ENCODE results near the gene TSPAN4.

The TSPAN4 gene, protein sequence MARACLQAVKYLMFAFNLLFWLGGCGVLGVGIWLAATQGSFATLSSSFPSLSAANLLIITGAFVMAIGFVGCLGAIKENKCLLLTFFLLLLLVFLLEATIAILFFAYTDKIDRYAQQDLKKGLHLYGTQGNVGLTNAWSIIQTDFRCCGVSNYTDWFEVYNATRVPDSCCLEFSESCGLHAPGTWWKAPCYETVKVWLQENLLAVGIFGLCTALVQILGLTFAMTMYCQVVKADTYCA

DNA sequence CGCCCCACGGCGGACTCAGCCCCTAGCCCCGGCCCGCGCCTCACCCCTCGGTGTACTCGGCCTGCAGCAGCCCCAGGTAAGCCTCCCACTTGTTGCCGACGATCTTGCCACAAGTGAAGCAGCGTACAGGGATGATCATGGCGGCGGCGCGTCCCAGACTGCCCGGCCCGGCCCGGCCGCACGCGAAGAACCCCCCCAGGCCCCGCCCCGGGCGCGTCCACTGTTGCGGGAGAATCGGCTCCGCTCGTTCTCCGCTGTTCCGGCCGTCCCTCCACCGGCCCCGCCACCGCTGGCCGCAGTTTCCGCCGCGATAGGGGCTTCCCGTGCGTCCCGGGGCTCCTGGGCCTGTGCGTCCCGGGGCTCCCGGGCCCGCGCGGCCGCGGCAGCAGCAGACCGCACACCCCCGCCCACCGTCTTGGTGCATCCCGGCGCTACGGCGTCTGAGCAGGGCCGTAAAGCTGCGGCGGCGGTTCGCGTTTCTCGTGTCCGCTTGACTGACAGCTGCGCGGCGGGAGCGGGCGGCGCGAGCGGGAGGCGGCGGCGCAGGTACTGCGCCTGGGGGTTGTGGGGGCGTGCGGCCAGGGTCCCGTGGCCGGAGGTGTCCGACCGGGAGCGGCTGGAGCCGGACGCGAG, at the start of gene TSPAN4, which contains the start of gene POLR2L:
TSPAN4 (plus strand) TSS at position 483 of the 633 bp plus-strand sequence. CDS start 7,453 bp downstream, outside the sequence.
POLR2L (minus strand) TSS at position 160 of the 633 bp plus-strand sequence; CDS start at position 139, 21 bp downstream.
- DNase-seq = peak; percentile 92

DNA sequence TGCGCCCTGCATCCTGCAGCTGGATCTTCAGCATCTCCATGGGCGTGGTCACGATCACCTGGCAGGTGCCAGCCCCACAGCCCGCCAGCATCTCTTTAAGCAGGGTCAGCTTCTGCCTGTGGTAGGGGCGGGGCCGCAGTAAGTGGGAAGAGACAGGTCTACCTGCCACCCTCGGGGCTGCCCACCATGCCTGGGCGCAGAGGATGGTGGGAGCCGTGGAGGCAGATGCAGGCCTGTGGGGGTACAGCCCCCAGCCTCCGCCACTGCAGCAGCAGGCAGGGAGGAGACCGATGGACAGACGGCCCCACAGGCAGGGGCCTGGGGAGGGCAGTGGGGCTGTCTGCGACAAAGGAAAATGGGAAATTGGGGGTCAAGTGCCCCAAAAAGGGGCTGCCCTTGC, 49.8 kb upstream of the TSPAN4 start:
- DNase-seq = no peak

DNA sequence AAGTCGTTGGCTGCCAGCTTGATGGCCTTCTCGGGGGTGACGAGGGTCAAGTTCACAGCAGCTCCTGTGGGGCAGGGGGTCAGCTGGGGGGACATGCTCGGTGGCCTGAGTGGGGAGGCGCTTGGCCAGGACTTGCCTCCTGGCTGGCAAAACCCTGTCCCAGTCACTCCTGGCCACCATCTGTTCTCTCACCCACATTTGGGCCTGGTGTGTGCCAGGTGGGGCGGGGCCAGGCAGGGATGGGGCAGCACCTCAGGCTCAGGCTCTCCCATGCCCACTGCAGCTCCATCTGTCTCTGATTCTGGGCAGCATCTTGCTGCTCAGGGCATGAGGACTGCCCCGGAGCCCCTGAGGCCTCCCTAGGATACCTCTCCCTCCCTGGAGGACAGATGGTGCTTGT, 49.1 kb upstream of the TSPAN4 start:
- DNase-seq = no peak

DNA sequence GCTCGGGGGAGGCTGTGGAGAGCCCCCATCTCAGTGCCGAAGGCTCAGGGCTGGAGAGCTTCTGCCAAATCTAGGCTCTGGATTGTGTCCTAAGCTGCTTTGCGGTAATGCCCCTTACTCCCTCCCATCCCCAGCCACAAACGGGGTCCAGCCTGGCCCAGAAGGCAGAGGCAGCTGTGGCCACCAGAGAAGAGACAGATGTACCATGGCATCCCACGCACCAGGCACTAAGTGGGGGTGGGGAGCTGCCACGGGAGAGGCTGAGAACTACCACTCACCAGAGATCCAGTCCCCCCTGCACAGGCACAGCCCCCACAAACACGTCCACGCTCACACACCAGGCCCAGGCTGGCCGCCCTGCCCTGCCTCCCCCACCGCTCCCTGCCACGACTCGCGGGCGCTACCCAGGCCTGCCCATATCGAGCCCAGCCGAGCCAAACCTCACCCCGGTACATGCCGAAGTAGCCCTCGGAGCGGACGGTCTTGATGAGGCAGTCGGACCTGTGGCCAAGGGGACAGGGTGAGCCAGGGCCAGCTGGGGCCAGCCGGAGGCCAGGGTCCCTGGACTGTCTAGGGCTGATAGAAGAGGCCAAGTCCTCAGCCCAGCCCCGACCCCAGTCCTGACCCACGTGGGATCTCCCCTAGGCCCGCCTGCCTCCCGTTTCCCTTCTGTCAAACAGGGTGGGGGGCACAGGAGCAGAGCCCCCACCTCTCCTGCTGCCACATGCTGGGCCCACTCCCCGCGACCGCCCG, 48.5 kb upstream of the TSPAN4 start:
- DNase-seq = no peak

DNA sequence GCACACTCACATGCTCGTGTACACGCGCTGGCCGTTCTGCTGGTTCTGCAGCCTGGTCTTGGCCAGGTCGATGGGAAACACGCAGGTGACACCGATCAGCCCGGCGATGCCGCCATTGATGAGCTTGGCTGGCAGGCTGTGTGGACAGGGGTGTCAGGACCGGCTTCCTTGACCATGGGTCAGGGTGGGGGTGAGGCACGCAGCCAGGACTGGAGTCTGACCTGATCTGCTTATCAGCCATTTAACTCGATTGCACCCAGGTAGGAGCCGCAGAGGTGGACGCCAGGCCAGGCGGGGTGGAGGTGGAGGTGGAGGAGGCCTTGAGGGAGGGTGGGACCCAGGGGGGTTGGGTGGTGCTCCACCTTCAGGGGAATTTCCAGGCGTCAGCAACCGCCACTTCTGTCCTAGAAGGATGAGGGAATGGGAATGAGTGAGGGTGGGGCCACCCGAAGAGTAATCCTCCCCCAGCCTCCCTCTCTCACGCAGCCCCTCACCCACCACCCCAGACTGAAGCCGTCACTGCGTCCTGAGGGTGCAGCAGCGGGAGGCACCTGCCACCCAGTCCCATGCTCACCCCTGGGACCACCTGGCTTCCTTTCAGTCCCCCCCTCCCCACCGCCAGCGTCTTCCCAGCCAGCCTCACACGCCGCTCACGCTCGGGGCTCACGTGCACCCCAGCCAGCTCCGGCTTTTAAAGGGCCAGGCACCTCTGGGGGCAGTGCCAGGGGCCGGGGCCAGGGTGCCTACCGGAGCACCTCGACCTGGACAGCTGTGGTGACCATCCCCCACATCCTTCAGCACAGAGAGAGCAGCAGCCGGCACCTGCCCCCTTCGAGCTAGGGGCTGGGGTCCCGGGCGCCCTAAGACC, 47.7 kb upstream of the TSPAN4 start:
- DNase-seq = no peak

DNA sequence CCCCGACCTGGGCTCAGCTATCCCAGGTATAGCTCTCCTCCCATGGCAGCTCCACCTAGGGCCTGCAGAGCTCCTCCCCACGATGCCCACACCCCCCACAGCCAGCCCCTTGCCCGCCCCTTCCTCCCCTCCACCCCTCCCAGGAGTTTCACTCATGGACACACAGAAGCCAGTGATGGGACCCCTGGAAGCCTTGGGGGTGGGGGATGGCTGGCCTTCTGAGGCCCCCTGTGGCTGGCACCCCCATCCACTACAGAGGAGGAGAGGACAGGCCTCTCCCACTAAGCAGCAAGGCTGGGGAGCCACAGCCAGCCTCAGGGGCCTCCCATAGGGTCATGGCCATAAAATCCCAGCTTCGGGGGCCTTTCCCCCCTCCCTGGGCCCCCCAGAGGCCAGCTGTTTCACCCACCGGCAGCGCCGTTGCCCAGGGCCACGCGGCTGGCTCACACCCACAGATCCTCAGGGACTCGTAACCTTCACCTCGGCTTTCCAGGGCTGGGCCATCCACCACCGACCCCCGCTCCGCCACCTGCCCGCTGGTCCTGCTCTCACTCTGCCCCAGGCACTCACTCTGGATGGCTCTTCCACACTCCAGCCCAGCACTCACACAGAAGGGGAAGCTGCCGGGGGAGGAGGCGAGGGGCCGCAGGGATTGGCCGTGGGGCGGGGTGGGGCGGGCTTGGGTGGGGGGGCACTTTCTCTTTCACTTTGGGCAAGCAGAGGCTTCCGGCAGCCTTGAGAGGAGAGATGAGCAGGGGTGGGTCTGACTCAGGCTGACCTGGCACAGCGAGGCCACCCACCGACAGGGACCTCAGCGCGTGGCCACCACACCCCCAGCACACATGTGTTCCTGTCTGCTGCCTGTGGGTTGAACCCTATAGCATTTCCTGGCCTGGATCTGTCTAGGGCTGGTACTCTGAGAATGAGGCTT, 46.8 kb upstream of the TSPAN4 start:
- peak; percentile 69 for DNase-seq

DNA sequence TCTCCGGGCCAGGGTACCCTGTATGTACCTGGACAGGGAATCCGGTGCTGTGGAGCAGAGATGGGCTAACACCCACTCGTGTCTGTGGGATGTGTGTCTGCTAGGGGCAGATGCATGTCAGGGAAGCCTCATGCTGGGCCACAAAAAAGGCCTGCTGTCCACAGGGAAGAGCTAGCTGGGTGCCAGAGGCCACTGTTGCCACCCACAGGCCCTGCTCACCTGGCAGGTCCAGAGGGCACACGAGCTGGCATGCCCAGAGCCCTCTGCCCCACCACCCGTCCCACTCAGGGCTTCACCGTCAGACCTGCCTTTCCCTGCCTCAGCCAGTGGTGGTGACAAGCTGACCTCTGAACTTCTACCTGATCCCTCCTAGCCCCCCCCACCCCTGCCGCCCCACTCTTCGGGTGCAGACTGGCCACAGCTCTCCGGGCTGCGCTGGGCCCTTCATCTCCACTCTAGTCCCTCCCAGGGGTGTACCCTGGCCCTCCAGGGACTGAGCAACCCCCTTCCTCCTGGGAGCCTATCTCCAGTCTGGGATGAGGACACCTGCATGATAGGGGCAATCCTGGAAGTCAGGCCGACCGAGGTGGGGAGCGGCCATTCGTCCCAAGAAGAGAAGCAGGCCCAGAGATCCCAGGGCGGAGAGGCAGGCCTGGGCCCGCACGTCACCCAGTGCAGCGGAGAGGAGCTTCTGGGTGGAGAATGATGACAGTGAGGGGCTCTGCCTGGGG, 45.9 kb upstream of the TSPAN4 start:
- DNase-seq = no peak

DNA sequence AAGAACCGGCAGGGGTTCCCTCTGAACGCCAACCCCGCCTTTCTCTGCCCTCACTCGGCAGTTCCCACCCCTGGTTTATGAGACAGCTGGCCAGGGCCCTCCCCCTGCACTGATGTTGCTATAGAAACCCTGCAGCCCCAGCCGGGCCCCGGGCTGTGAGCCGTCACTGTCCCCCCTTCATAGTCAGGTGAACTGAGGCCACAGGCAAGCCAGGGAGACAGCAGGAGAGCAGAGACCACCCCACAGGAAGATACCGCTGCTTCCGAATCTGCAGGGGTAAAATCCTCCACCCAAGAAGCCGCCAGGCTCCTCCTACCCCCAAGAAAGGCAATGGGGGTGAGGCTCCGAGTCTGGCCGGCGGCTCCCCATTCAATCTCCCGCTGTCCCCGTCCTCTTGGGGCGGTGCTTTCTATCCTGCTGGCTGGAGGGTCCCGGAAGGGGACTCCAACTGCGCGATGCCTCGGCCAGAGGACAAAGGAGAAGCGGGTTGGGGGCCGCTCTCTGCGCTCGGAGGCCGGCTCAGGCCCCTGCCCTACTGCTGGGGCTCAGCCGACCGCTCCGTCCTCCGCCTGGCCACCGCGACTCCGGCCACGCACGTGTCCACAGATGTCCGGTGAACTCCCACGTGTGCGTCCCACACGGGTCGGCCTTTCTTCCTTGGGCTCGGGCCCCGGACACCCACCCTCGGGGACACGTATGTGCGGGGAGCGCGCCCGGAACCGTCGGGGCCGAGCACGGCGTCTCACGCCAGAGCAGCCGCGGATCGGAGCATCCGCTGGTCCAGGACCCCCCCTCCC, 45.2 kb upstream of the TSPAN4 start:
- DNase-seq = peak; percentile 75

DNA sequence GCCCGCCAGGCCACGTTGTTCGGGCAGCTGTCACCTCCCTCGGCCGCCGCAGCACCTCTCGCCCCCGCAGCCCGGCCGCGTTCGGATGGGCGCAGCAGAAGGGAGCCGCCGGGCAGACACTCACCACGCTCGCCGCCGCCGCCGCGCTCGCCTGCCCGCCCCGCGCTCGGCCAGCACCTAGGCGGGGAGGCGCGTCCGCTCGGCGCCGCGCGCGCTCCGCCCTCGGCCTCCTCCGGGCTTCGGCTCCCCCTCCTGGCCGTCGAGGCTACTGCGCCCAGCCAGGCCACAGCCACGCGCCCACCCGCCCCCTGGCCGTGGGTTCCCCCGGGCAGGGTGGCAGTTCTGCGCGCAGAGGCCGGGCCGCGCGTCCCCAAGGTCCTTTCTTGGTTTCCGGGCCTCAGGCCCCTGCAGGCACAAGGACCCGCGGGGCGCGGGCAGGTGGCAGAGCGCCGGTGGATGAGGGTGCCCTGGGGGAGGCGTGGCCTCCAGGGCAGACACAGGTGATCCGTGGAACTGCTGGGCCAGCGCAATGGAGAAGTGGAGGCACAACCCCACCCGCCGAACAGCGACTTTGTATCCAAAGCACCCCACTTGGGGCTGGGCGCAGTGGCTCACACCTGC, 44.4 kb upstream of the TSPAN4 start, which contains the start of gene SLC25A22:
SLC25A22 (minus strand) TSS at position 189 of the 621 bp plus-strand sequence. CDS start 3,275 bp downstream, outside the sequence.
- DNase-seq = peak; percentile 90

DNA sequence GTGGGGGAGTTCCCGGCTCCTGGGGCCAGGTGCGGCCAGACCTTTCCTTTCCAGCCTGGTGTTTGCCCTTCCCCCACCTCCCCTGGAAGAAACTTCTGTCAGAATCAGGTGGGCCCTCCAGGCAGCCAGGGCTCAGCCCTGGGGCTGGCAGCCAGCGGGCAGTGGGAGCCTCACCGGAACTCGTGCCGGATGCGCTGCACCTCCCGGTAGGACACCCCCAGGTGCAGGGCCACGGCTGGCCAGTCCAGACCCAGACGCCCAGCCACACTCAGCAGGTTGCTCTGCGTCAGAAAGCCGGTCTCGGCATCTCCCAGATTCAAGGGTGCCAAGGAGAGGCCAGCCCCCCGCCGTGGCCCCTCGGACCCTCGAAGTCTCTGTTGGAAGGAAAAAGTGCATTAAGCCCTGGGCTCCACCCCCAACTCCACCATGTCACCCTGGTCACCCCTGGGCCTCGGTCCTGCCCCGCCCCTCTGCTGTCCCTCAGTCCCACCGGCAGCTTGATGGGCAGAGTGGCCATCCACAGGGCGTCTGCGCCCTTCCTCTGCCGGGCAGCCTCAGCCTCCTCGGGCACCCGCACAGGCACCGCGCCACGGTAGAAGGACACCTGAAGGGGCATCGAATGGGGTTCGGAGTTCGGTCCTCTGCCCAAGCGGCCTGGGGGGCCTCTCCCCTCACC, 42.9 kb upstream of the TSPAN4 start:
- DNase-seq = no peak

DNA sequence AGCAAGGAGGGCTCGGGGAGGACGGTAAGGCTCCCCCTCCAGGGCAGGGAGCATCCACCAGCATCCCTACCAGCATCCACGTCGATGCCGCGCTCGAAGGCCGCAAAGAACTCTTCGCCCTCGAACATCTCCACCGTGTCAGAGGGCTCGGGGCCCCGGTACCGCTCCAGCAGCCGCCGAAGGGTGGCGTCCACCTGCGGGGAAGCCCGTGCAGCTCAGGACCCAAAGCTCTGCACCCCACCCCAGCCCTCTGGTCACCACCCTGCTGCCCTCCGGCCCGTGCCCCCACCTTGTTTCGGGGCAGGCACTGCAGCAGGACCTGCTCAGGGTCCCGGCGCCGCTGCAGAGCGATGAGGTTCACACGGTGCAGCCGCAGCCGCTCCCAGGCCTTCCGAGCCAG, 42.2 kb upstream of the TSPAN4 start:
- DNase-seq = no peak

DNA sequence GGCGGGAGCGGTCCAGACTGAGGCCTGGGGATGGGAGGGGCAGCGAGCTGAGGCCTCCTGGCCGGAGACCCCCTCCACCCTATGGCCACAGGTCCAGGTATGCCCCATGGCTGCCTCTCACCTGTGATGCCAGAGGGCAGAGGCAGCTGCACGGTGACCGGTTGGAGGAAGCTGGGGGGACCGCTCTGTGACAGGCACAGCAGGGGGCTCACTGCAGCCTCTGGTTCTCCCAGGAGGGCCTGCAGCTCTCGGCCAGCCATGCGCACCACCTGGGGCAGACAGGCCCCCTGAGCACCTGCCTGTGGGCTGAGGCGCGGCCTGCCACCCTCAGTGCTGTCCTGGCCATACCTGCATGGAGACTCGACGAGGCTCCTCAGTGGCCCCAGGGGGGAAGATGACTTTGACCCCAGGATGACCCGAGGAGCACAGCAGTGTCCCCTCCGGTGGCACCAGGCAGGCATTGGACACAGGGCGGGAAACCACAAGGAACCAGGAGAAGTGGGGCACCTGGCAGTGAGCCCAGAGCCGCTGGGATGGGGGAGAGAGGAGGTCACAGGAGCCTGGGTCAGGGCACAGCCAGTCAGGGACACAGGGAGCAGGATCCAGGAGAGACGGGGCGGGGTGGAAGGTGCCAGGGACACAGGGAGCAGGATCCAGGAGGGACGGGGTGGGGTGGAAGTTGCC, 41.4 kb upstream of the TSPAN4 start:
- DNase-seq = no peak

DNA sequence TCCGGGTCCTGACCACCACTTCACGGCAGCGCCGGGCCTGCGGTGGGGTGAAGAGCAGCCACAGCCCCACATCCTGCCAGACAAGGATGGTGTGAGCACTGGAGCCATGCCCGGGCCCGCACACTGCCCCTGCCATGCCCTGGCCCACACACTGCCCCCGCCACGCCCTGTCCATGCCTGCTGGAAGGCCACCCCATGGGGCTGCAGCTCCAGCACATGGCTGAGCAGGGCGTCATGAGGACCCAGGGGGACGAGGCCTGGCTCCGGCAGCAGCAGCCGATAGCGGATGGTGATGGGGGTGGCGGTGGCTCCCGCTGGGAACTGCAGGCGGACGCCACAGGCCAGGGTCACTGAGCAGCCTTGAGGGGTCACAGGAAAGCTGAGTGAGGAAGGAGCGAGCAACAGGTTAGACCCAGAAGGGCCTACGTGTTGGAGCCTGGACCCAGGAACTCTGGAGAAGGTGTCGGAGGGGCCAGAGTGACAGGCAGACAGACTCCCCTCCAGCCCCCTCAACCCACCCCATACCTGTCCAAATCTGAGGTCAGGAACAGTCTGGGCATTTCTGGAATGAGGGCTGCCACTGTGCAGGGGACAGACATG, 40.5 kb upstream of the TSPAN4 start:
- DNase-seq = no peak

DNA sequence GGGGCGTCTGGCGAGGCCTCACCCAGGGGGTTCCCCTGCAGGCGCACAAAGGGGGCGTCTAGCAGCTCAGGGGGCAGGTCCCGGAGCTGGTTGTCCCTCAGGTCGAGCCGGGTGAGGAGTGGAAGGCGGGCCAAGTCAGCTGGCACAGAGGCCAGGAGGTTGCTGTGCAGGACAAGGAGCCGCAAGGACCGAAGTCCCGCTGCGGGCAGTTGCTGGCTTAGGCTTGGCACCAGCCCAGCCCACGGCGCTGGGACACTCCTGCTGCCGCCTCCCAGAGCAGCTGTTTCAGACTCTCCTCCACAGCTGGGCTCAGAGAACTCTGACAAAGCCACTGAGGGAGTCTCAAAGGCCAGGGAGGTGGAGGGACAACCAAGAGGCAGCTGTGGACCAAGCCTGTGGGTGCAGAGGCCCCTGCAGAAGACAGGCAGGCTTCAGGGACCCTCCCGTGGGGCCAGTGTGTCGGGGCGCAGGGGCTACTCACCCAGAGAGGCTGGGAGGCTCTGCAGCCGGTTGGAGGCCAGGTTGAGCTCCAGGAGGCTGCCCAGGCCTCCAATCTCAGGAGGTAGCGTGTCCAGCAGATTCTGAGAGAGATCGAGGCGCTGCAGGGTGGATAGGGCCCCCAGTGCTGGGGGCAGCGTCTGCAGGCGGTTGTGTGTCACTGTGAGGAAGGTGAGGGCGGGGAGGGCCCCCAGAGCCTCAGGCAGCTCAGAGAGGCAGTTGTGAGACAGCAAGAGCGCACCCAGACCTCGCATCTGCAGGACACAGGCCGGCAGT, 39.8 kb upstream of the TSPAN4 start:
- DNase-seq = no peak

DNA sequence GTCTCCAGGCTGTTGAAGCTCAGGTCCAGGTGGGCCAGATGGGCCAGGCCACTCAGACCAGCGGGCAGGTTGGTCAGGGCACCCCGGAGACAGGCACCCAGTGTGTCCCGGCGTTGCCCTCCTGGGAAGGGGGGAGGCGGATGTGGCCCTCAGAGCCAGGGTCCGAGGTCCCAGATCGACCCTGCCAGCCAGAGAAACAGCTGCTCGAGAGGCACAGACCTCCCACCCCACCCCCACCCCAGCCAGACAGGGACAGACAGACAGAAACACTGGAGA, 39.2 kb upstream of the TSPAN4 start:
- DNase-seq = no peak

DNA sequence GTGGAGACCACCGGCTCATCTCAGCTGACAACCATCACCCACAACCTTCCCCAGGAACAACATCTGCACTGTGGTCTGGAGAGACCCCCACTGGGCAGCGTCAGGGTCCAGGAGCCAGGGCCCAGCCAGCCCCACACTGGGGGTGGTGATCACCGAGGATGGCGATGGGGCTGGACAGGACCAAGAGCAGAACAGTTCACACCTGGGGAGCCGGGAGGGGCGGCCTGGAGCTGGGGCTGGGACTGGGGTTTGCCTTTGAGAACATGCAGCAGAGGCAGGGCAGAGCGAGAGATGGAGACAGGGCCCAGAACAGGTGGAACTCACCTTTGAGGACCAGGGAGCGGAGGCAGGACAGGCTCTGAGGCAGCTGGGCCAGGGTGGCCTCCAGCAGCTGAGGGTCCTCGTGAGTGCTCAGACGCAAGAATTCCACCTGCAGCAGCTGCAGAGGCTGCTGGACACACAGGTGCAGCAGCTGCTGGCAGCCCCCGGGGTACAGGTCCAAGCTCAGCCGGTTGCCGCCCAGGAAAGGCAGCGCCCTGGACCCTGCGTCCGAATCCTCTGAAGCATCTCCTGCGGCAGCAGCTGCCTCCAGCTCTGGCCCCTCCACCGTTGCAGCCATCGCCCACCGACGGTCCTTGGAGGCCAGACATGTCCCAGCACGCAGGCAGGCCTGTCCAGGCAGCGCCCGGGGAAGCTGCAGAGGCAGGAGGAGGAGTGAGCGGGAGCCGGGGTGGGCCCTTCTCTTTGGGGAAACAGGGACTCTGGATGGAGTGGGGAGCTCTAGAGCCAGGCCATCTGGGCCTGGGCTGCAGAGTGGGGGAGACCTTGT, 38.7 kb upstream of the TSPAN4 start:
- DNase-seq = no peak

DNA sequence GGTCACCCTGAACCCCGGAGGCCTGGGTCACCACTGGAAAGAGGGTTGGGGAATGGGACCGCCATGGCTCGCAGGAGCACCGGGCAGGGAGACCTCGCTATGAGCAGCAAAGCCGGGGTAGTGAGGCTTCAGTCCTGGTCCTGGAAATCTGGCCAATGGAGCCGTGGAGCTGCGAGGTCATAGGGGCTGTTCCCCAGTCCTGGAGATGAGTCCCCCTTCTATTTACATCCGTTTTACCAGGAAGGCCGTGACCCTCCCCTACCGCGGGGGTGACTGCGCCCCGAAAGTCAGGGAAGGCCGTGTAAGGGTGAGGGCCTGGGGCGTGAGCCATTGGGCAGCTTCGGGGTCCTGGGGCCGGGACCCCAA, 38.1 kb upstream of the TSPAN4 start:
- no peak for DNase-seq
